Neural cell (in vitro differentiated cells): ENCODE data around the gene CUEDC1. TPM values are rescaled to one million over a fixed set of nuclear protein-coding genes. Genes with fewer than 3 reads are reported as not detected.

Experiments used
- H2AFZ ChIP-seq: fragments of 200-600, 300-800 bp; sonication (generic), shearing (Covaris generic); 2 replicates; pipeline ENCODE4 v1.6.0; 2014; ENCODE audit warnings: low read depth, mild to moderate bottlenecking, antibody characterized with exemption, low read length, moderate library complexity
- H3F3A ChIP-seq: fragments of 200-600 bp; shearing (Covaris generic); 2 replicates; pipeline ENCODE4 v1.6.1; 2016; ENCODE audit warnings: mild to moderate bottlenecking, moderate library complexity, mixed read lengths, antibody characterized with exemption, low read length; ENCODE audit not compliant: insufficient read depth, poor library complexity, severe bottlenecking
- H3K27ac ChIP-seq: fragments of 200-600, 300-800 bp; sonication (generic), shearing (Covaris generic); 2 replicates; pipeline ENCODE4 v1.5.1; 2014; ENCODE audit warnings: mild to moderate bottlenecking, low read length, moderate library complexity
- H3K27me3 ChIP-seq: fragments of 300-800, 200-600 bp; sonication (generic), shearing (Covaris generic); 2 replicates; pipeline ENCODE4 v1.6.0; 2014; ENCODE audit warnings: mild to moderate bottlenecking, low read depth, low read length, moderate library complexity; ENCODE audit not compliant: insufficient read depth
- H3K36me3 ChIP-seq: fragments of 300-800, 200-600 bp; sonication (generic), shearing (Covaris generic); 2 replicates; pipeline ENCODE4 v1.5.1; 2014; ENCODE audit warnings: mild to moderate bottlenecking, antibody characterized with exemption, low read length, moderate library complexity; ENCODE audit not compliant: insufficient read depth
- H3K4me2 ChIP-seq: fragments of 300-800, 200-600 bp; sonication (generic), shearing (Covaris generic); 2 replicates; pipeline ENCODE4 v1.6.0; 2014; ENCODE audit warnings: mild to moderate bottlenecking, low read length
- H3K4me3 ChIP-seq: fragments of 300-800, 200-600 bp; sonication (generic), shearing (Covaris generic); 2 replicates; pipeline ENCODE4 v1.5.1; 2014; ENCODE audit warnings: mild to moderate bottlenecking, low read length, moderate library complexity
- H3K79me2 ChIP-seq: fragments of 200-600 bp; shearing (Covaris generic); replicated peaks from 2 replicates; pipeline ENCODE4 v1.6.0; 2014; ENCODE audit warnings: mild to moderate bottlenecking, low read length, moderate library complexity; ENCODE audit not compliant: insufficient read depth
- H3K9ac ChIP-seq: fragments of 300-800, 200-600 bp; sonication (generic), shearing (Covaris generic); 2 replicates; pipeline ENCODE4 v1.6.1; 2016; ENCODE audit warnings: mild to moderate bottlenecking, low read length, mixed read lengths
- H3K9me2 ChIP-seq: fragments of 200-600 bp; shearing (Covaris generic); 2 replicates; pipeline ENCODE4 v1.6.1; 2016; ENCODE audit warnings: mild to moderate bottlenecking, low read length, mixed read lengths; ENCODE audit not compliant: insufficient read depth
- H3K9me3 ChIP-seq: fragments of 200-600, 300-800 bp; sonication (generic), shearing (Covaris generic); 2 replicates; pipeline ENCODE4 v1.6.1; 2016; ENCODE audit warnings: mild to moderate bottlenecking, mixed run types, low read length, moderate library complexity, mixed read lengths
- H4K20me1 ChIP-seq: fragments of 200-600 bp; shearing (Covaris generic); 2 replicates; pipeline ENCODE4 v1.6.1; 2016; ENCODE audit warnings: mild to moderate bottlenecking, mixed run types; ENCODE audit not compliant: insufficient read depth
- EP300 ChIP-seq: fragments of 450-650 bp; conservative IDR thresholded peaks from 2 replicates; pipeline ENCODE4 v1.6.1; 2014; ENCODE audit warnings: antibody characterized with exemption, mild to moderate bottlenecking, moderate library complexity; ENCODE audit not compliant: poor library complexity, severe bottlenecking
- EZH2 ChIP-seq: fragments of 200-600, 300-800 bp; shearing (Covaris generic), sonication (generic); IDR thresholded peaks from 2 replicates; pipeline ENCODE4 v1.6.1; 2014; ENCODE audit warnings: antibody characterized with exemption, low read length, borderline replicate concordance, mild to moderate bottlenecking; ENCODE audit not compliant: insufficient read depth, poor library complexity, severe bottlenecking
- MXI1 ChIP-seq: fragments of 450-650 bp; conservative IDR thresholded peaks from 2 replicates; pipeline ENCODE4 v1.6.1; 2014; ENCODE audit warnings: antibody characterized with exemption, mild to moderate bottlenecking; ENCODE audit not compliant: poor library complexity, severe bottlenecking
- POLR2AphosphoS5 ChIP-seq: IDR thresholded peaks from 2 replicates; pipeline ENCODE4 v1.6.1; 2012
- RAD21 ChIP-seq: fragments of 450-650 bp; conservative IDR thresholded peaks from 2 replicates; pipeline ENCODE4 v1.6.1; 2014; ENCODE audit warnings: antibody characterized with exemption, mild to moderate bottlenecking, moderate library complexity
- REST ChIP-seq: IDR thresholded peaks from 2 replicates; pipeline ENCODE4 v1.6.1; 2012; ENCODE audit warnings: borderline replicate concordance
- SMC3 ChIP-seq: fragments of 450-650 bp; conservative IDR thresholded peaks from 2 replicates; pipeline ENCODE4 v1.6.1; 2014; ENCODE audit warnings: antibody characterized with exemption, mild to moderate bottlenecking, moderate library complexity; ENCODE audit not compliant: poor library complexity
- TAF1 ChIP-seq: IDR thresholded peaks from 2 replicates; pipeline ENCODE4 v1.6.1; 2012; ENCODE audit warnings: low read depth
- polyA plus RNA-seq: library from polyadenylated mRNA; depleted of rRNA; stranded (reverse); fragments of >200 nt; gene quantifications from 2 replicates; pipeline ENCODE4 v1.2.3, GENCODE V29; 2014
- TF ChIP-seq, protein P1 (sequence below): fragments of 450-650 bp; IDR thresholded peaks from 2 replicates; pipeline ENCODE4 v1.5.1; 2014; ENCODE audit warnings: antibody characterized with exemption, mild to moderate bottlenecking, moderate library complexity; ENCODE audit not compliant: poor library complexity, severe bottlenecking

The CUEDC1 gene
- polyA plus RNA-seq, 1 donor from 2014 or later: 27.0 TPM

- Histone ChIP-seq H2AFZ (no peak overlapping the region), H3K36me3 (no peaks in the 10 kb centered on the region), H3F3A (no peaks in the 10 kb centered on the region), H4K20me1 (no peaks in the 10 kb centered on the region), H3K79me2 (peaks cover 11% of the 10 kb centered on the region), H3K9me2 (no peaks in the 10 kb centered on the region), H3K4me2 (no peak overlapping the region), H3K4me3 (no peak overlapping the region), H3K9ac (no peak overlapping the region), H3K27me3 (no peaks in the 10 kb centered on the region), H3K27ac (no peak overlapping the region), H3K9me3 (no peaks in the 10 kb centered on the region)
- TF ChIP-seq REST: no peak
- TF ChIP-seq, protein P1, sequence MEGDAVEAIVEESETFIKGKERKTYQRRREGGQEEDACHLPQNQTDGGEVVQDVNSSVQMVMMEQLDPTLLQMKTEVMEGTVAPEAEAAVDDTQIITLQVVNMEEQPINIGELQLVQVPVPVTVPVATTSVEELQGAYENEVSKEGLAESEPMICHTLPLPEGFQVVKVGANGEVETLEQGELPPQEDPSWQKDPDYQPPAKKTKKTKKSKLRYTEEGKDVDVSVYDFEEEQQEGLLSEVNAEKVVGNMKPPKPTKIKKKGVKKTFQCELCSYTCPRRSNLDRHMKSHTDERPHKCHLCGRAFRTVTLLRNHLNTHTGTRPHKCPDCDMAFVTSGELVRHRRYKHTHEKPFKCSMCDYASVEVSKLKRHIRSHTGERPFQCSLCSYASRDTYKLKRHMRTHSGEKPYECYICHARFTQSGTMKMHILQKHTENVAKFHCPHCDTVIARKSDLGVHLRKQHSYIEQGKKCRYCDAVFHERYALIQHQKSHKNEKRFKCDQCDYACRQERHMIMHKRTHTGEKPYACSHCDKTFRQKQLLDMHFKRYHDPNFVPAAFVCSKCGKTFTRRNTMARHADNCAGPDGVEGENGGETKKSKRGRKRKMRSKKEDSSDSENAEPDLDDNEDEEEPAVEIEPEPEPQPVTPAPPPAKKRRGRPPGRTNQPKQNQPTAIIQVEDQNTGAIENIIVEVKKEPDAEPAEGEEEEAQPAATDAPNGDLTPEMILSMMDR: no peak
- TF ChIP-seq SMC3: no peak
- TF ChIP-seq EP300: no peak
- TF ChIP-seq TAF1: no peak
- no peak for TF ChIP-seq RAD21
- no peak for TF ChIP-seq MXI1
- TF ChIP-seq POLR2AphosphoS5: no peak
- TF ChIP-seq EZH2: no peak
Measured at GRCh38 chr17:57910462-57911420, 44.5 kb downstream of the CUEDC1 start.

DNA sequence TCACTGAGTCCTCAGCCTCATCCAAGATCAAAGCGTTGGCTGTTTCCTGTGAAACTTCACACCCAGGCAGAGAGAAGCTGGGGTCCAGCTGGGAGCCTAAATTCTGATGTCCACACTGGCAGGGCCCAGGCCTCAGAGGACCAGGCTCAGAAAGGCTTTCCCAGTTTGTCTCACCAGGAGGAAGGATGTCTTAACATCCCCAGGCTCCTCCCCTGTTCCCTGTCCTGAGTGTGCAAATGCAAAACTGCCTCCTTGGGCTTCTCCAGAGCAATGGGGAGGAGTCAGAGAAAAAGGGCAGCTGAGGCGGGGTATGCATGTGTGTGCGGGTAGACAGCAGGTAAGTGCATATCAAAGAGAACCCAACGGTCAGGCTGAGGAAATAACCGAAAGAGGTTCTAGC lies 45.7 kb downstream of the CUEDC1 start:
- Histone ChIP-seq H3K9ac (no peak overlapping the region), H3K79me2 (peaks cover 6% of the 10 kb centered on the region), H2AFZ (no peak overlapping the region)

More for the DNA sequence above, 45.7 kb downstream of the CUEDC1 start:
- TF ChIP-seq EP300 (no peak), SMC3 (no peak), EZH2 (no peak), TAF1 (no peak), POLR2AphosphoS5 (no peak), REST (no peak), MXI1 (no peak)
- no peaks in the 10 kb centered on the region for H3F3A ChIP-seq
- no peaks in the 10 kb centered on the region for H3K9me2 ChIP-seq
- no peak overlapping the region for H3K4me3 ChIP-seq
- H3K4me2 ChIP-seq: no peak overlapping the region
- no peaks in the 10 kb centered on the region for H3K27me3 ChIP-seq
- no peaks in the 10 kb centered on the region for H3K9me3 ChIP-seq
- no peak overlapping the region for H3K27ac ChIP-seq
- H3K36me3 ChIP-seq: no peaks in the 10 kb centered on the region
- no peaks in the 10 kb centered on the region for H4K20me1 ChIP-seq
